Tibial artery (tissue), 4 donors: Measurements from ENCODE around the gene TAC1.

ENCODE experiments used
- DNase-seq, 2 donors: peaks; one replicate each; pipeline ENCODE4 v3.0.0-alpha.2; 2019
- H3K27ac ChIP-seq, 2 donors: fragments of 200-600 bp; sonication (generic) in 1 of 2; 1 replicate in 1 of 2; 2 replicates in 1 of 2; pipeline ENCODE4 v1.5.1; 2018 to 2019; ENCODE audit warnings: mild to moderate bottlenecking in 1 of 2
- H3K27me3 ChIP-seq, 2 donors: fragments of 200-600 bp; sonication (generic) in 1 of 2; one replicate each; pipeline versions ENCODE4 v1.5.1 to v1.6.0; 2016 to 2019
- H3K36me3 ChIP-seq, 3 donors: fragments of 200-600 bp; sonication (generic) in 2 of 3; one replicate each; pipeline ENCODE4 v1.5.1; 2016 to 2019; ENCODE audit warnings: mild to moderate bottlenecking in 2 of 3
- H3K4me1 ChIP-seq, 4 donors: fragments of 200-600 bp; sonication (generic) in 2 of 4; 1 replicate in 3 of 4; 2 replicates in 1 of 4; pipeline ENCODE4 v1.5.1; 2016 to 2019
- H3K4me3 ChIP-seq, 2 donors: fragments of 200-600 bp; sonication (generic) in 1 of 2; 1 replicate in 1 of 2; 2 replicates in 1 of 2; pipeline ENCODE4 v1.5.1; 2018 to 2019; ENCODE audit warnings: mild to moderate bottlenecking in 2 of 2
- H3K9me3 ChIP-seq, 3 donors: fragments of 200-600 bp; sonication (generic) in 1 of 3; one replicate each; pipeline ENCODE4 v1.5.1; 2016 to 2019
- intact Hi-C: fragments of 100-400 bp; cut with DNase I; formaldehyde crosslinking; loops from one replicate; pipeline ENCODE4 v1.15.0; 2023; ENCODE audit warnings: low total_unique reads
- TF ChIP-seq, protein P1 (sequence below), 2 experiments: fragments of 200-600 bp in 1 of 2; fragments of 450-650 bp in 1 of 2; IDR thresholded peaks; one replicate each; pipeline ENCODE4 v1.5.1; 2017 to 2019; ENCODE audit warnings: antibody characterized with exemption in 2 of 2, mild to moderate bottlenecking in 1 of 2, moderate library complexity in 1 of 2

TAC1 gene

DNA sequence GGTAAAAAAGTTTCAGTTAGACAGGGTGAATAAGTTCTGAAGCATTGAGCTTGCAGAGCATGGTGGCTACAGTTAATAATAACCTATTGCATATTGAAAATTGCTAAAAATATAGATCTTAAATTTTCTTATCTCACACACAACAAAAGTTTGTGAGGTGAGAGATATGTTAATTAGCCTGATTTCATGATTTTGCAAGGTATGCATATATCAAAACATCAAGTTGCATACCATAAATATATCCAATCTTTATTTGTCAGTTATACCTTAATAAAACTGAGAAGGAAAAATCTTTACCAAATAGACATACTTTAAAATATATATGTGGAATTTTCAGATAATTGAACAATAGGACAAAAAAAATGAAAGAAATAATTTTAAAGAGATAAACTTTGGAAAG lies 16.6 kb downstream of the TAC1 start:
- Histone ChIP-seq H3K27me3 (no peaks in the 10 kb centered on the region), H3K4me1 (no peaks in the 10 kb centered on the region), H3K36me3 (no peaks in the 10 kb centered on the region), H3K9me3 (no peaks in the 10 kb centered on the region), H3K27ac (no peak overlapping the region), H3K4me3 (no peak overlapping the region)
- intact Hi-C loops: no loop called here
- TF ChIP-seq, protein P1, sequence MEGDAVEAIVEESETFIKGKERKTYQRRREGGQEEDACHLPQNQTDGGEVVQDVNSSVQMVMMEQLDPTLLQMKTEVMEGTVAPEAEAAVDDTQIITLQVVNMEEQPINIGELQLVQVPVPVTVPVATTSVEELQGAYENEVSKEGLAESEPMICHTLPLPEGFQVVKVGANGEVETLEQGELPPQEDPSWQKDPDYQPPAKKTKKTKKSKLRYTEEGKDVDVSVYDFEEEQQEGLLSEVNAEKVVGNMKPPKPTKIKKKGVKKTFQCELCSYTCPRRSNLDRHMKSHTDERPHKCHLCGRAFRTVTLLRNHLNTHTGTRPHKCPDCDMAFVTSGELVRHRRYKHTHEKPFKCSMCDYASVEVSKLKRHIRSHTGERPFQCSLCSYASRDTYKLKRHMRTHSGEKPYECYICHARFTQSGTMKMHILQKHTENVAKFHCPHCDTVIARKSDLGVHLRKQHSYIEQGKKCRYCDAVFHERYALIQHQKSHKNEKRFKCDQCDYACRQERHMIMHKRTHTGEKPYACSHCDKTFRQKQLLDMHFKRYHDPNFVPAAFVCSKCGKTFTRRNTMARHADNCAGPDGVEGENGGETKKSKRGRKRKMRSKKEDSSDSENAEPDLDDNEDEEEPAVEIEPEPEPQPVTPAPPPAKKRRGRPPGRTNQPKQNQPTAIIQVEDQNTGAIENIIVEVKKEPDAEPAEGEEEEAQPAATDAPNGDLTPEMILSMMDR (IDR thresholded peaks at IDR 0.05): no peak
- DNase-seq: no peak

- H3K4me3 ChIP-seq: no peak overlapping the region
- H3K36me3 ChIP-seq: no peaks in the 10 kb centered on the region
- no peak for DNase-seq
- no peaks in the 10 kb centered on the region for H3K9me3 ChIP-seq
- H3K27ac ChIP-seq: no peak overlapping the region
- TF ChIP-seq, protein P1 (IDR thresholded peaks at IDR 0.05): no peak
- intact Hi-C loops: loop anchor here (5.0 kb wide), 1 partner anchor 1949 kb away; no protein-coding TSS in a partner anchor
- H3K27me3 ChIP-seq: no peaks in the 10 kb centered on the region
- no peaks in the 10 kb centered on the region for H3K4me1 ChIP-seq
Measured at GRCh38 chr7:97751566-97751965, 19.7 kb downstream of the TAC1 start.

DNA sequence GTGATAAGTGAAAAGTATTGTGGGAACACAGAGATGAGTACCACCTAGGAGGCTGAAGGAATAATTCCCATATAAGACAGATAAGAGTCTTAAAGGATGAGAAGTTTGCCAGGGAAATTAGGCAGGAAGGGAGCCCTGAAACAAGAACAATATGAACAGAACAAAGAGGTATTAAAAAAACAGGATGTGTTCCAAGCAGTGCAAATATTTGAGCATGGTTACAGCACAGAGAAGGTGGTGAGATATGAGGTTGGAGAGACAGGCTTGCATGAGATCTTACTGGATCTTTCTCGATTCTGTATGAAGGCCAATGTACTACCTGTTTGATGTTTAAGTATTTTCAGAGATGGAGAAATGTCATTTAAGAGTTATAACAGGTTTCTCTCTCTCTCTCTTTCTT lies 20.3 kb downstream of the TAC1 start:
- intact Hi-C loops: loop anchor here (5.0 kb wide), 1 partner anchor 1950 kb away; no protein-coding TSS in a partner anchor
- H3K27me3 ChIP-seq: no peaks in the 10 kb centered on the region
- no peak overlapping the region for H3K27ac ChIP-seq
- H3K4me3 ChIP-seq: no peak overlapping the region
- TF ChIP-seq, protein P1 (IDR thresholded peaks at IDR 0.05): no peak
- H3K36me3 ChIP-seq: no peaks in the 10 kb centered on the region
- H3K4me1 ChIP-seq: no peaks in the 10 kb centered on the region
- no peak for DNase-seq
- no peaks in the 10 kb centered on the region for H3K9me3 ChIP-seq

DNA sequence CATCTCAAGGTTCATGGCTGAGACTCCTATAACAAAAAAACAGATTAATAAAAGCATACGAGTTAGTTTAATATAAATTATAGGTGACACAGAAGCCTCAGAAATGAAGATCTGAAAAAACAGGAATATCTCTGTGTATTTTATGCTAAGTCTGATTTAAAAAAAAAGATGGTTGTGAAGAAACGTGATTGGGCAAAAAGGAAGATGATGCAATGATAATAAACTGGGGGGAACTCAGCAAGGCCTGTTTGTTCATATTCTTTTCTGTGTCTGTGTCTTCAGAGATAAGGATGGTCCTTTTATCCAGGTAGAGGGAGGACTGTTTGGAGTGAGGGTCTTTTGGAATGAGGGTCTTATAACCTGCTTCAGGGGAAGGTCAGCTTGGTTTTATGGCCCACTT lies 25.9 kb downstream of the TAC1 start:
- TF ChIP-seq, protein P1 (IDR thresholded peaks at IDR 0.05): no peak
- H3K27me3 ChIP-seq: no peaks in the 10 kb centered on the region
- no peak overlapping the region for H3K4me3 ChIP-seq
- H3K9me3 ChIP-seq: no peaks in the 10 kb centered on the region
- no peaks in the 10 kb centered on the region for H3K36me3 ChIP-seq
- no peaks in the 10 kb centered on the region for H3K4me1 ChIP-seq
- no peak for DNase-seq
- no peak overlapping the region for H3K27ac ChIP-seq
- intact Hi-C loops: no loop called here

- intact Hi-C loops: no loop called here
- Histone ChIP-seq H3K36me3 (no peaks in the 10 kb centered on the region), H3K27ac (no peak overlapping the region), H3K27me3 (no peaks in the 10 kb centered on the region), H3K9me3 (no peaks in the 10 kb centered on the region), H3K4me1 (no peaks in the 10 kb centered on the region), H3K4me3 (no peak overlapping the region)
- no peak for DNase-seq
- TF ChIP-seq, protein P1 (IDR thresholded peaks at IDR 0.05): no peak
Measured at GRCh38 chr7:97770850-97771249, 39.0 kb downstream of the TAC1 start.

DNA sequence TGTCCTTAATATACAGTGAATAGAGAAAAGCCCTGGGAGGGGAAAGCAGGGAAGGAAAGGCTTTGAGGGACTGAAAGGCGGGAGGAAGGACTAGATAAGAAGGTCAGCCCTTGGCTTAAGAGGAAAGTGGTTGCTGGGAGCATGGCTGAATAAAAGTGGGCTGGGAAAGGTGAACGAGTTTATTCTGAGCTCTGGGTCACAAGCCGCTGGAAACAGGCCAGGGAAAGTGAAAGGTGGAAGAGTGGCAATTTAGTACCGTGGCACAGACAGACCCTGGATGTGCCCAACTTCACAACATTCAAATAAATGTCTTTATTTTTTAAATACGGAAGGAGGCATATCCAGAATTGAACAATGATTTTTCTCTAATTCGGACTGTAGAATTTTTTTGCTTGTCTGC lies 39.7 kb downstream of the TAC1 start:
- H3K27me3 ChIP-seq: no peaks in the 10 kb centered on the region
- H3K27ac ChIP-seq: no peak overlapping the region
- TF ChIP-seq, protein P1 (IDR thresholded peaks at IDR 0.05): no peak
- H3K9me3 ChIP-seq: no peaks in the 10 kb centered on the region
- DNase-seq: no peak
- intact Hi-C loops: no loop called here
- H3K4me1 ChIP-seq: no peaks in the 10 kb centered on the region
- no peaks in the 10 kb centered on the region for H3K36me3 ChIP-seq
- H3K4me3 ChIP-seq: no peak overlapping the region
